ENCODE measurements around the gene TMEM120B. TPM values are rescaled to one million over a fixed set of nuclear protein-coding genes. Genes with fewer than 3 reads are reported as not detected.

Gene TMEM120B
- polyA plus RNA-seq, 3 donors from 2014 or later = 1.8 to 4.0 (median 3.1) TPM

DNA sequence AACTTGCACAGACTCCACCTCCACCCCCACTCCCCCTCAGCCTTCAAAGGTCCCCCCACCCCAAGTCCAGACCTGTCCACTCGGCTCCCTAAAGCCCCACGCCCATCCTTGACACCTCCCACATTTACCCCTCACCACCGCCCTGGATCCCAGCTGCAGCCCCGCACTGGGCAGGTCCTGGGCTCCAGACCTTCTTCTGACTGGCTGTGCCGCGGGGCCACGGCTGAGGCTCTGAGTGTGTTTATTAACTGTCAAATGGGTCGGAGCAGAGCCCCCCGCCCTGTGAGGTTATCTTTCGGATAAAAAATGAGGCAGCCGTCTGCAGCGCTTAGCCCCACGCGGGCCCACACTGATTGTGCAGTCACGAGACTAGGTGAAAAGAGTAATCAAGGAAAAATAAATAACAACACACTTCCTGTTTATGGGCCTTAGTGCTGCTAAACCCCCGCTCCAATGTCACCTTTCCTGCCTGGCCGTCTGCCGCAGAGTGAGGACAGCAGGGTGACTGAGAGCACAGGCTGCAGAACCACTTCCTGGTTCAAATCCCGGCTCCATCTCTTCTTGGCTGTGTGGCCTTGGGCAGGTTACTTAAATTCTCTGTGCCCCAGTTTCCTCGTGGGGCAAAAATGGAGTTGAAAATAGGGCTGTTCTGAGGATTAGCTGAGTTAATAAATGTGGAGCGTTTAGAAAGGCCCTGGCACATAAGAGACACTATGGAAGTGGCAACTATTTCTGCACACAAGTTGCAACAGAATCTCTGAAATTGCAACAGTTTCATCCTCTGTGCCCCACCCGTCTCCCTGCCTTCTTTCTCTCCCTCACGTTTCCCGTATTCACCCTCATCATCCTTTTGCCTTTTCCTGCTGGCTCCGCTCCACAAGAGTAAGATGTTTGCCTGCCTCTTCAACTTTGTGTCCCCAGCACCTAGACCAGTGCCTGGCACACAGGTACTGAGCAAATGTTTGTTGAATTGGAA is 100.7 kb downstream of the TMEM120B start:
- Mint-ChIP-seq H3K4me1 (peaks cover 35 to 37% of the 10 kb centered on the region in 2 donors), H3K27me3 (ENCODE audit: low read depth in 3 of 3) (peaks cover 0 to 4% (median 0%) of the 10 kb centered on the region in 3 donors), H3K36me3 (peaks cover 7 to 36% (median 12%) of the 10 kb centered on the region in 3 donors), H3K27ac (peak overlapping the region in 2 of 6 donors; percentile 40 to 53), H3K4me3 (peak overlapping the region; percentile 46 to 76 (median 66)), H3K9me3 (no peaks in the 10 kb centered on the region)
- DNase-seq = no peak

DNA sequence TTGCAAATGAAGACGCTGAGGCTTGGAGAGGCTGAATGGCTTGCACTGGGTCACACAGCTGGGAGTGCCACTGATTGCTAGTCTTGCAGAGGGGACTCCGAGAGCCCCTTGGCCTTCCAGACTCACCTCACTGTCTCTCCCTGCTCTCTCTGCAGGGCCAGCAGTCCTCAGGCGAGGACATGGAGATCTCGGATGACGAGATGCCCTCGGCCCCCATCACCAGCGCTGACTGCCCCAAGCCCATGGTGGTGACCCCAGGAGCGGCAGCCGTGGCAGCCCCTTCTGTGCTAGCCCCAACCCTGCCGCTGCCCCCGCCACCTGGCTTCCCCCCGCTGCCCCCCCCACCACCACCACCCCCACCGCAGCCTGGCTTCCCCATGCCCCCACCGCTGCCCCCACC is 101.4 kb downstream of the TMEM120B start:
- H3K4me1 Mint-ChIP-seq = peaks cover 33 to 35% of the 10 kb centered on the region in 2 donors

DNA sequence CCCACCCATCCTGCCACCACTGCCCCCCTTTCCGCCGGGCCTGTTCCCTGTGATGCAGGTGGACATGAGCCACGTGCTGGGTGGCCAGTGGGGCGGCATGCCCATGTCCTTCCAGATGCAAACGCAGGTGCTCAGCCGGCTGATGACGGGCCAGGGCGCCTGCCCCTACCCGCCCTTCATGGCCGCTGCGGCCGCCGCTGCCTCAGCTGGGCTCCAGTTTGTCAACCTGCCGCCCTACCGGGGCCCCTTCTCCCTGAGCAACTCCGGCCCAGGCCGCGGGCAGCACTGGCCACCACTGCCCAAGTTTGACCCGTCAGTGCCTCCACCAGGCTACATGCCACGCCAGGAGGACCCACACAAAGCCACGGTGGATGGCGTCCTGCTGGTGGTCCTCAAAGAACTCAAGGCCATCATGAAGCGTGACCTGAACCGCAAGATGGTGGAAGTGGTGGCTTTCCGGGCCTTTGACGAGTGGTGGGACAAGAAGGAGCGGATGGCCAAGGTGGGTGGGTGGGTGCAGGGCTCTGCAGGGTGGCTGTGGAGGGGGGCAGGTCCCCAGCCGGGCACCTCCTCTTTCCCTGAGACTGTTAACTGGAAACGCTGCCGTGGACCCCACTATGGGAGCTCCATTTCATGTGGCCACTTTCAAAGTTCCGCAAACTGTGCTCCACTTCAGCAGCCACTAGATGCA is 102.0 kb downstream of the TMEM120B start:
- no peaks in the 10 kb centered on the region for H3K9me3 Mint-ChIP-seq
- H3K36me3 Mint-ChIP-seq = peaks cover 1 to 32% (median 6%) of the 10 kb centered on the region in 3 donors
- no peak overlapping the region for H3K4me3 Mint-ChIP-seq
- DNase-seq = no peak
- peaks cover 30% of the 10 kb centered on the region in 2 donors for H3K4me1 Mint-ChIP-seq
- H3K27me3 Mint-ChIP-seq (ENCODE audit: low read depth in 3 of 3) = peaks cover 0 to 4% (median 0%) of the 10 kb centered on the region in 3 donors
- H3K27ac Mint-ChIP-seq = no peak overlapping the region

More for the DNA sequence above, 101.4 kb downstream of the TMEM120B start:
- DNase-seq = no peak
- Mint-ChIP-seq H3K36me3 (peaks cover 7 to 32% (median 12%) of the 10 kb centered on the region in 3 donors), H3K9me3 (no peaks in the 10 kb centered on the region), H3K27ac (peak overlapping the region in 1 of 6 donors; percentile 53), H3K4me3 (no peak overlapping the region), H3K27me3 (ENCODE audit: low read depth in 3 of 3) (peaks cover 0 to 4% (median 0%) of the 10 kb centered on the region in 3 donors)

DNA sequence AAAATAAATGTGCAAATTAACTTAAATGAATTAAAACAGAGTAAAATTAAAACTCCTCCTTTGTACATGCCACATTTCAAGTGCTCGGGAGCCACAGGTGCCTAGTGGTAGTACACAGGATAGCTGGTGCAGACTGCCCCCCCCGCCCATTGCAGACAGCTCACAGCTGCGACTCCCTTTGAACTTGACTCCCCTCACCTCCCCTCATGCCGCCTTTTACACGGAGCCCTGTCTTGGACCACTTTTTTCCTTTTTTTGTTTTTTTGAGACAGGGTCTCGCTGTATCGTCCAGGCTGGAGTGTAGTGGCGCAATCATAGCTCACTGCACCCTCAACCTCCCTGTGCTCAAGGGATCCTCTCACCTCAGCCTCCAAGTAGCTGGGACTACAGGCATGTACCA is 102.7 kb downstream of the TMEM120B start:
- Mint-ChIP-seq H3K4me3 (no peak overlapping the region), H3K27me3 (ENCODE audit: low read depth in 3 of 3) (peaks cover 0 to 4% (median 0%) of the 10 kb centered on the region in 3 donors), H3K27ac (no peak overlapping the region), H3K36me3 (peaks cover 0 to 29% (median 6%) of the 10 kb centered on the region in 3 donors), H3K4me1 (peaks cover 29% of the 10 kb centered on the region in 2 donors), H3K9me3 (no peaks in the 10 kb centered on the region)
- DNase-seq = no peak

DNA sequence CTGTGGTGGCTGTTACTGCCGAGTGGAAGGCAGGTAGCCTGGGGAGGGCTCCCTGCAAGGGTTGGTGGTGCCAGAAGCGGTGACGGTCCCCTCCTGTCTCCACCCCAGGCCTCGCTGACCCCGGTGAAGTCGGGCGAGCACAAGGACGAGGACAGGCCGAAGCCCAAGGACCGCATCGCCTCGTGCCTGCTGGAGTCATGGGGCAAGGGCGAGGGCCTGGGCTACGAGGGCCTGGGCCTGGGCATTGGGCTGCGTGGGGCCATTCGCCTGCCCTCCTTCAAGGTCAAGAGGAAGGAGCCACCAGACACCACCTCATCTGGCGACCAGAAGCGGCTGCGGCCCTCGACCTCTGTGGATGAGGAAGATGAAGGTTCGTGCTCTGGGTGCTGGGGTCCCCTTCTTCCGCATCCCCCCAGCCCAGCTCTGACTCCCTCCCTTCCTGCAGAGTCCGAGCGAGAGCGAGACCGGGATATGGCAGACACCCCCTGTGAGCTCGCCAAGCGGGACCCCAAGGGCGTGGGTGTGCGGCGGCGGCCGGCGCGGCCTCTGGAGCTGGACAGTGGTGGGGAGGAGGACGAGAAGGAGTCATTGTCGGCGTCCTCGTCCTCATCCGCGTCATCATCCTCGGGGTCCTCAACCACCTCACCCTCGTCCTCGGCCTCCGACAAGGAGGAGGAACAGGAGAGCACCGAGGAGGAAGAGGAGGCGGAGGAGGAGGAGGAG is 104.5 kb downstream of the TMEM120B start:
- Mint-ChIP-seq H3K36me3 (peaks cover 5 to 30% (median 6%) of the 10 kb centered on the region in 3 donors), H3K27ac (no peak overlapping the region), H3K4me3 (no peak overlapping the region), H3K4me1 (peaks cover 17 to 18% of the 10 kb centered on the region in 2 donors), H3K9me3 (no peaks in the 10 kb centered on the region), H3K27me3 (ENCODE audit: low read depth in 3 of 3) (peaks cover 0 to 4% (median 0%) of the 10 kb centered on the region in 3 donors)
- DNase-seq = no peak

DNA sequence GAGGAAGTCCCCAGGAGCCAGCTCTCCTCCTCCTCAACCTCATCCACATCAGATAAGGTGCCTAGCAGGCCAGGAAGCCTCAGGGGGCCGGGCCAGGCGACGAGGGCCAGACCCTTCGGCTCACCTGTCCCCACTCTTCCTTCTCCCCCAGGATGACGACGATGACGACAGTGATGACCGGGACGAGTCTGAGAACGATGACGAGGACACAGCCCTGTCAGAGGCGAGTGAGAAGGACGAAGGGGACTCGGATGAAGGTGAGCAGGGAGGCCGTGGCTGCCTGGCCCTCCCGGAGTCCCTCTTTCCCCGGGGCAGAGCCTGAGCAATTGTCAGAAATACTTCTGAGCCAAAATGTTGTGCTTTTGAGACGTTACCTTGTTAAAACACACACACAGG is 105.1 kb downstream of the TMEM120B start:
- peaks cover 0 to 2% (median 0%) of the 10 kb centered on the region in 3 donors for H3K27me3 Mint-ChIP-seq (ENCODE audit: low read depth in 3 of 3)
- H3K4me3 Mint-ChIP-seq = no peak overlapping the region
- no peak overlapping the region for H3K27ac Mint-ChIP-seq
- H3K4me1 Mint-ChIP-seq = peaks cover 12 to 13% of the 10 kb centered on the region in 2 donors
- DNase-seq = no peak
- H3K36me3 Mint-ChIP-seq = peaks cover 5 to 30% (median 6%) of the 10 kb centered on the region in 3 donors
- no peaks in the 10 kb centered on the region for H3K9me3 Mint-ChIP-seq

DNA sequence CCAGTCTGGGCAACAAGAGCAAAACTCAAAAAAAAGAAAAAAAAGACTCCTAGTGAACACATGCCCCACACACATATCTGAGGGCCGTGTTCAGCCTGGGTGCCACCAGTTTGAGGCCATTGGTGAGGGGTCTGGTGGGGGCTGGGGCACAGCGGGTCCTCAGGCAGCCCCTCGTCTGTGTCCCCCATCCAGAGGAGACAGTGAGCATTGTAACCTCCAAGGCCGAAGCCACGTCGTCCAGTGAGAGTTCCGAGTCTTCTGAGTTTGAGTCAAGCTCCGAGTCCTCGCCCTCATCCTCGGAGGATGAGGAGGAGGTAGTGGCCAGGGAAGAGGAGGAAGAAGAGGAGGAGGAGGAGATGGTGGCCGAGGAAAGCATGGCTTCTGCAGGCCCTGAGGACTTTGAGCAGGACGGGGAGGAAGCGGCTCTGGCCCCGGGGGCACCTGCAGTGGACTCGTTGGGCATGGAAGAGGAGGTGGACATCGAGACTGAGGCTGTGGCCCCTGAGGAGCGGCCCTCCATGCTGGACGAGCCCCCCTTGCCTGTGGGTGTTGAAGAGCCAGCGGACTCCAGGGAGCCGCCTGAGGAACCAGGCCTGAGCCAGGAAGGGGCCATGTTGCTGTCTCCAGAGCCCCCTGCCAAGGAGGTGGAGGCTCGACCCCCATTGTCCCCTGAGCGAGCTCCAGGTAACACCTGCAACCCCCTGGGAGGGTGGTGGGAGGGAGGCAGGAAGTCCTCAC is 106.8 kb downstream of the TMEM120B start:
- Mint-ChIP-seq H3K27ac (peak overlapping the region in 1 of 6 donors; percentile 35), H3K4me3 (no peak overlapping the region), H3K9me3 (peaks cover 0 to under 1% (median 0%) of the 10 kb centered on the region in 6 donors), H3K4me1 (peaks cover 0 to 1% of the 10 kb centered on the region in 2 donors), H3K36me3 (peaks cover 5 to 30% (median 6%) of the 10 kb centered on the region in 3 donors), H3K27me3 (ENCODE audit: low read depth in 3 of 3) (peaks cover 0 to 2% (median 0%) of the 10 kb centered on the region in 3 donors)
- no peak for DNase-seq

DNA sequence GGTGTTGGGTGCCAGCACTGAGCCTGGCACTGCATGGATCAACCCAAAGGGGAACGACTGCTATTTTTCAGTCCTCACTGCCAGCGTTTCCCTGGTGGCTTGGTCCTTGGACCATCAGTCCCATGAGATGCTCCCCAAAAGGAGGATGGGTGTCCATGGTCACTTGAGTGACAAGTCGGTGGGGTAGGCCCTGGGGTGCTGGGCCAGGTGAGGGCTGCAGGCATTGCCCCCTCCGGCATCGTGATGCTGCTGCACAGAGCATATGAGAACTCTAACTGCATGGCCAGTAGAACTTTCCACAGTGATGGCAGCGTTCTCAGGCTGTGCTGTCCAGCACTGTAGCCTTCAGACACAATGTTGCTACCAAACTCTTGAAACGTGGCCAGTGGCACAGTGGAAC is 107.5 kb downstream of the TMEM120B start:
- Mint-ChIP-seq H3K4me1 (peaks cover 0 to 1% of the 10 kb centered on the region in 2 donors), H3K4me3 (no peak overlapping the region), H3K9me3 (peaks cover 0 to 2% (median 0%) of the 10 kb centered on the region in 6 donors), H3K36me3 (peaks cover 5 to 29% (median 6%) of the 10 kb centered on the region in 3 donors), H3K27me3 (ENCODE audit: low read depth in 3 of 3) (peaks cover 0 to 2% (median under 1%) of the 10 kb centered on the region in 3 donors), H3K27ac (no peak overlapping the region)
- no peak for DNase-seq

DNA sequence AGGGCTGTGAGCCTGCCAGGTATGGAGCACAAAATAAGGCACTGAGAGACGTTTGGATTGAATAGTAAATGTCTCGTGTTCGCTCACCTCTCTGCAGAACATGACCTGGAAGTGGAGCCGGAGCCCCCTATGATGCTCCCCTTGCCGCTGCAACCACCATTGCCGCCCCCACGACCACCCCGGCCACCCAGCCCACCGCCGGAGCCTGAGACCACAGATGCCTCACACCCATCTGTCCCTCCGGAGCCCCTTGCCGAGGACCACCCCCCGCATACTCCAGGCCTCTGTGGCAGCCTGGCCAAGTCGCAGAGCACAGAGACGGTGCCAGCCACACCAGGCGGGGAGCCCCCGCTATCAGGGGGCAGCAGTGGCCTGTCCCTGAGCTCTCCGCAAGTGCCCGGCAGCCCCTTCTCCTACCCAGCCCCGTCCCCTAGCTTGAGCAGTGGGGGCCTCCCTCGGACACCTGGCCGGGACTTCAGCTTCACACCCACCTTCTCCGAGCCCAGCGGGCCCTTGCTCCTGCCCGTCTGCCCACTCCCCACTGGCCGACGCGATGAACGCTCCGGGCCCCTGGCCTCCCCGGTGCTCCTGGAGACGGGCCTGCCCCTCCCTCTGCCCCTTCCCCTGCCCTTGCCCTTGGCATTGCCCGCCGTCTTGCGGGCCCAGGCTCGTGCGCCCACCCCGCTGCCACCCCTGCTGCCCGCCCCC is 110.0 kb downstream of the TMEM120B start:
- DNase-seq = no peak
- Mint-ChIP-seq H3K4me3 (no peak overlapping the region), H3K36me3 (peaks cover 0 to 21% (median 11%) of the 10 kb centered on the region in 3 donors), H3K4me1 (no peaks in the 10 kb centered on the region), H3K27ac (no peak overlapping the region), H3K27me3 (ENCODE audit: low read depth in 3 of 3) (peaks cover 4 to 5% (median 5%) of the 10 kb centered on the region in 3 donors), H3K9me3 (peaks cover 0 to 2% (median 0%) of the 10 kb centered on the region in 6 donors)

DNA sequence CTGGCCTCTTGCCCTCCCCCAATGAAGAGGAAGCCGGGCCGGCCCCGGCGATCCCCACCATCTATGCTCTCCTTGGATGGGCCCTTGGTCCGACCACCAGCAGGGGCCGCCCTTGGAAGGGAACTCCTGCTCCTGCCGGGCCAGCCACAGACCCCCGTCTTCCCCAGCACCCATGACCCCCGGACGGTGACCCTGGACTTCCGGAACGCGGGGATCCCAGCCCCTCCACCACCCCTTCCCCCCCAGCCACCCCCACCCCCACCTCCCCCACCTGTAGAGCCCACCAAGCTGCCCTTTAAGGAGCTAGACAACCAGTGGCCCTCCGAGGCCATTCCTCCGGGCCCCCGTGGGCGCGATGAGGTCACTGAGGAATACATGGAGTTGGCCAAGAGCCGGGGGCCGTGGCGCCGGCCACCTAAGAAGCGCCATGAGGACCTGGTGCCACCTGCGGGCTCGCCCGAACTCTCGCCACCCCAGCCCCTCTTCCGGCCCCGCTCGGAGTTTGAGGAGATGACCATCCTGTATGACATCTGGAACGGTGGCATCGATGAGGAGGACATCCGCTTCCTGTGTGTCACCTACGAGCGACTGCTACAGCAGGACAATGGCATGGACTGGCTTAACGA is 110.7 kb downstream of the TMEM120B start:
- no peak for DNase-seq
- no peak overlapping the region for H3K27ac Mint-ChIP-seq
- H3K4me3 Mint-ChIP-seq = no peak overlapping the region
- H3K36me3 Mint-ChIP-seq = peaks cover 2 to 17% (median 12%) of the 10 kb centered on the region in 3 donors
- H3K9me3 Mint-ChIP-seq = peaks cover 0 to 2% (median 0%) of the 10 kb centered on the region in 6 donors
- no peaks in the 10 kb centered on the region for H3K4me1 Mint-ChIP-seq
- H3K27me3 Mint-ChIP-seq (ENCODE audit: low read depth in 3 of 3) = peaks cover 4 to 5% (median 4%) of the 10 kb centered on the region in 3 donors

DNA sequence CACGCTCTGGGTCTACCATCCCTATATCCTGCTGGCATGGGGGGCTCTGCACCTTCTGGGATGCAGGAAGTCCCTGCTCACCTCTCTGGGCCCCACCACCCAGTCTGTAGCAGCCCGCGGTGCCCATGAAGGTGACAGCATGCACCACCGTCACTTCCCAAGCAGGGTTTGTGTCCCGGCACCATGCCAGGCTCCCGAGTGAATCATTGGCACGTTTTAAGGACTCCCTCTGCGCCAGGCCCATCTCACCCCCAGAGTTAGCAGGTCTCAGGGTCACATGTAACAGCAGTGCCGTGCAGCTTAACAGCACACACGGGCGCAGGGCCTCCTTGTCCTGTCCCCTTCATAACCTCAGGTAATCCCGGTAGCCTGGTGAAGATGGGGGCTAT is 111.2 kb downstream of the TMEM120B start:
- Mint-ChIP-seq H3K27me3 (ENCODE audit: low read depth in 3 of 3) (peaks cover 4 to 5% (median 4%) of the 10 kb centered on the region in 3 donors), H3K4me1 (no peaks in the 10 kb centered on the region), H3K4me3 (no peak overlapping the region), H3K9me3 (peaks cover 0 to 2% (median 0%) of the 10 kb centered on the region in 6 donors), H3K27ac (no peak overlapping the region), H3K36me3 (peaks cover 6 to 22% (median 17%) of the 10 kb centered on the region in 3 donors)
- DNase-seq = no peak

DNA sequence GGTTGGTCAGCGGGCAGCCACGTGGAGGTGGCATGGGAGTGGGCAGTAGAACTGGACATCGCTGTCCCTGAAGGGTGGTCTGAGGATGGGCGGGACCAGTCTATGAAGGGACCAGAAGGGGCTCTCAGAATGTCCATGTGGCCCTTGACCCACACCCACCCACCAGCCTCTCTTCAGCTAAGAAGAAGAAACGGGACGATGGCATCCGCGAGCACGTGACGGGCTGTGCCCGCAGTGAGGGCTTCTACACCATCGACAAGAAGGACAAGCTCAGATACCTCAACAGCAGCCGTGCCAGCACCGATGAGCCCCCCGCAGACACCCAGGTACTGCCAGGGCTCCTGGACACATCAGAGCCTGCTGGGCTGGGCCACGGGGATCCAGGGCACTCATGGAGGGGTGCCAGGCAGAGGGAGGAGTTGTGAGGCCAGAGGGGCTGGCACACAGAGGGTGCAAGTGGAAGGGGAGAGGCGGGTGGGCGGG is 112.5 kb downstream of the TMEM120B start:
- DNase-seq = no peak
- peak overlapping the region in 1 of 6 donors; percentile 64 for H3K27ac Mint-ChIP-seq
- no peaks in the 10 kb centered on the region for H3K4me1 Mint-ChIP-seq
- no peak overlapping the region for H3K4me3 Mint-ChIP-seq
- peaks cover 6 to 25% (median 18%) of the 10 kb centered on the region in 3 donors for H3K36me3 Mint-ChIP-seq
- peaks cover 0 to 2% (median 0%) of the 10 kb centered on the region in 6 donors for H3K9me3 Mint-ChIP-seq
- peaks cover 4 to 5% (median 4%) of the 10 kb centered on the region in 3 donors for H3K27me3 Mint-ChIP-seq (ENCODE audit: low read depth in 3 of 3)

Data from immature natural killer cell (primary cell).